Measurements from ENCODE around the gene RFK.

RFK gene

DNA sequence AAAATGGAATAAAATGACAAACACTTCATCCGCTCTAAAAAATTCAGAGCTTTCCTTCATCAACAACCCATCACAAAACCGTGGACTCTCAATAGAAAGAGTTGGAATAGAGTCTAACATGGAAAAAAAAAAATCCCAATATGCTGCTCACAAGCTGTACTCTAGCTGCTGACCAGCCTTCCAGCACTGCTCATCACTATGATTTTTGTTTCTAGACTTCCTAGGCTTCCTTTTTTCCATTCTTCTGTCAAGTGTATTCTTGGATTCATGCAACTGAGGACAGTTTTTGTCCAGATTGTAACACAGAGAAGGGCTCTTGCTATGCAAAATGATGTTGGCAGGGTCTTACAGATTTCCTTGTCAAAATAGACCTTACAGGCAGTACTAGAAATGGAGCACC lies 34.5 kb downstream of the RFK start:
- TF ChIP-seq, protein P1, sequence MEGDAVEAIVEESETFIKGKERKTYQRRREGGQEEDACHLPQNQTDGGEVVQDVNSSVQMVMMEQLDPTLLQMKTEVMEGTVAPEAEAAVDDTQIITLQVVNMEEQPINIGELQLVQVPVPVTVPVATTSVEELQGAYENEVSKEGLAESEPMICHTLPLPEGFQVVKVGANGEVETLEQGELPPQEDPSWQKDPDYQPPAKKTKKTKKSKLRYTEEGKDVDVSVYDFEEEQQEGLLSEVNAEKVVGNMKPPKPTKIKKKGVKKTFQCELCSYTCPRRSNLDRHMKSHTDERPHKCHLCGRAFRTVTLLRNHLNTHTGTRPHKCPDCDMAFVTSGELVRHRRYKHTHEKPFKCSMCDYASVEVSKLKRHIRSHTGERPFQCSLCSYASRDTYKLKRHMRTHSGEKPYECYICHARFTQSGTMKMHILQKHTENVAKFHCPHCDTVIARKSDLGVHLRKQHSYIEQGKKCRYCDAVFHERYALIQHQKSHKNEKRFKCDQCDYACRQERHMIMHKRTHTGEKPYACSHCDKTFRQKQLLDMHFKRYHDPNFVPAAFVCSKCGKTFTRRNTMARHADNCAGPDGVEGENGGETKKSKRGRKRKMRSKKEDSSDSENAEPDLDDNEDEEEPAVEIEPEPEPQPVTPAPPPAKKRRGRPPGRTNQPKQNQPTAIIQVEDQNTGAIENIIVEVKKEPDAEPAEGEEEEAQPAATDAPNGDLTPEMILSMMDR (IDR thresholded peaks at IDR 0.05; ENCODE audit: unreplicated experiment in 3 of 3): no peak
- H3K27me3 Mint-ChIP-seq (ENCODE audit: low read depth): peaks cover 9% of the 10 kb centered on the region
- no peak overlapping the region for H3K4me3 Mint-ChIP-seq
- H3K4me1 Mint-ChIP-seq: no peaks in the 10 kb centered on the region
- no peak overlapping the region for H3K27ac Mint-ChIP-seq
- no peaks in the 10 kb centered on the region for H3K9me3 Mint-ChIP-seq
- no peaks in the 10 kb centered on the region for H3K36me3 Mint-ChIP-seq (ENCODE audit: low read depth)

DNA sequence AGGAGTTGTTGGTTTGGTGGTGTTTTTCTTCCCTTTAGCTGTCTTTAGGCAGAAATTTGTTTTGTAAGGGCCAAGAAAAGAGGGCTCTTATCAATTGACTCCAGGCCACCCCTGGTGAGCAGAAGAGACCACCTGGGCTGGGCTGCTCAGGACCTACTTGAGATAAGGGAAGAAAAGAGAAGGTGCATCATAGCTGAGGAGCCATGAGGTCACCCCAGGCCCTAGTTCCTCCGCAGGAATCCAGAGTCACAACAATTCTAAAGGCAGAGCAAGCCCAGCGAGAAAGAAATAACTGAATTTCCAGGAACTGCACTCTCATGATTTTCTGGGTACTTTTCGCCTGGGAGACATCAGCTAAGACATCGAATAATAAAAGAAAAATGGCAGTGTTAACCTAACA lies 34.9 kb downstream of the RFK start:
- TF ChIP-seq, protein P1 (IDR thresholded peaks at IDR 0.05; ENCODE audit: unreplicated experiment in 3 of 3): no peak
- H3K36me3 Mint-ChIP-seq (ENCODE audit: low read depth): no peaks in the 10 kb centered on the region
- no peaks in the 10 kb centered on the region for H3K4me1 Mint-ChIP-seq
- no peak overlapping the region for H3K27ac Mint-ChIP-seq
- H3K4me3 Mint-ChIP-seq: no peak overlapping the region
- H3K9me3 Mint-ChIP-seq: no peaks in the 10 kb centered on the region
- peaks cover 9% of the 10 kb centered on the region for H3K27me3 Mint-ChIP-seq (ENCODE audit: low read depth)

DNA sequence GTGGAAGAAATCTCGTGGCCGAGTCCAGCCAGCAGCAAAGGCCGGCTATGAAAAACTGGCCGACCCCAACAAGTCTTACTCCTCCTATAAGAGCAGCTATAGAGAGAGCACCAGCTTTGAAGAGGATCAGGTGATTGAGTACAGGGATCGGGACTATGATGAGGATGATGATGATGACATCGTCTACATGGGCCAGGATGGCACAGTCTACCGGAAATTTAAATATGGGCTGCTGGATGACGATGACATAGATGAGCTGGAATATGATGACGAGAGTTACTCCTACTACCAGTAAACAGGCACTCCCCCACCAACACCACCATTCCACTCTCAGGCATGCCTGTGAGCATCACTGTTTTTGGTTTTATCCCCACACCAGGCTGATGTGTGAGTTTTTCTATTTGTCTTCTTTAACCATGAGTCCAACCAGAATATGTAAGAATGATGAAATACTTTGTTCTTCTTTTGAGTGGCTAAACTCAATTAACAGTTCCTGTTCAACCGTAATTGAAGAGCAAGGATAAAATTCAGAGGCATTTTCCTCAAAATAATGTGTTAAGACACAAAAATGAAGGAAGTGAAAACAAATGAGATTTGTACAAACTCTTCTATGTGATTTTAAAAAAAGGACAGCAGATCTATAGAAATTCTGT lies 35.5 kb downstream of the RFK start:
- TF ChIP-seq, protein P1 (IDR thresholded peaks at IDR 0.05; ENCODE audit: unreplicated experiment in 3 of 3): no peak
- no peak overlapping the region for H3K4me3 Mint-ChIP-seq
- H3K9me3 Mint-ChIP-seq: no peaks in the 10 kb centered on the region
- H3K27me3 Mint-ChIP-seq (ENCODE audit: low read depth): peaks cover 9% of the 10 kb centered on the region
- H3K4me1 Mint-ChIP-seq: no peaks in the 10 kb centered on the region
- no peaks in the 10 kb centered on the region for H3K36me3 Mint-ChIP-seq (ENCODE audit: low read depth)
- H3K27ac Mint-ChIP-seq: no peak overlapping the region

DNA sequence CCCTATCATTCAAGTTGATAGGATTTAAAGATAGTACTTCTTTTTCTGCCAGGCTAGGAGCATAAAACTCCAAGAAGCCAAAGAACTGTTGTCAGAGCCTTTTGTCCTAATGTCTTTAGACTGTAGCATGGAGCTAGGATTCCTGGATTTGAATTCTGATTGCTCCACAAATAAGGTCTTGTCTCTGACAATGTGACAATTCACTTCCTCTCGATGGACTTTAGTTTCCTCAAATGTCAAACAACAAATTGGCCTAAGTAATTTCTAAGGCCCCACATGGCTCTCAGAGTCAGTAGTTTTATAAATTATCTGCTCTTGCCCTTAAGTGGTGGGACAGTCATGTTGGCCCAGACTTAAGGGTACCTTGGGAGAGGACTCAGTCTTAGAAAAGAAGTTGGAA lies 36.7 kb downstream of the RFK start:
- TF ChIP-seq, protein P1 (IDR thresholded peaks at IDR 0.05; ENCODE audit: unreplicated experiment in 3 of 3): no peak
- no peaks in the 10 kb centered on the region for H3K4me1 Mint-ChIP-seq
- no peak overlapping the region for H3K27ac Mint-ChIP-seq
- no peaks in the 10 kb centered on the region for H3K9me3 Mint-ChIP-seq
- no peak overlapping the region for H3K4me3 Mint-ChIP-seq
- peaks cover 6% of the 10 kb centered on the region for H3K27me3 Mint-ChIP-seq (ENCODE audit: low read depth)
- H3K36me3 Mint-ChIP-seq (ENCODE audit: low read depth): no peaks in the 10 kb centered on the region

DNA sequence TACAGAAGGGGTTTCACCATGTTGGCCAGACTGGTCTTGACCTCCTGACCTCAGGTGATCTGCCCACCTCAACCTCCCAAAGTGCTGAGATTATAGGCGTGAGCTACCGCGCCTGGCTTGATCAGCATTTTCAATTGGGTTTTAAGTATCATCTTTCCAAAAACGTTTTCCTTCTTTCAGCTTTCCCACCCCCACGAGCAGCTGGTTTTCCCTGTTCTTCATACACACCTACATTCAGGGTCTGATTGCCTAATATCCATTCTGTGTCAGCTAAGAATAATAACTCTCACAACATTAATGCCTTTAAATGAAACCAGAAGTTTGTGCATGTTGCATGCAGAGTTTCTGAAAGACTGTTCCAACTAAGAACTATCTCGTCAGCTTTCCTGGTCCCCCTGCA lies 38.3 kb downstream of the RFK start:
- Mint-ChIP-seq H3K4me1 (no peaks in the 10 kb centered on the region), H3K27ac (no peak overlapping the region), H3K36me3 (ENCODE audit: low read depth) (no peaks in the 10 kb centered on the region), H3K27me3 (ENCODE audit: low read depth) (peaks cover 3% of the 10 kb centered on the region), H3K4me3 (no peak overlapping the region), H3K9me3 (no peaks in the 10 kb centered on the region)
- TF ChIP-seq, protein P1 (IDR thresholded peaks at IDR 0.05; ENCODE audit: unreplicated experiment in 3 of 3): no peak

DNA sequence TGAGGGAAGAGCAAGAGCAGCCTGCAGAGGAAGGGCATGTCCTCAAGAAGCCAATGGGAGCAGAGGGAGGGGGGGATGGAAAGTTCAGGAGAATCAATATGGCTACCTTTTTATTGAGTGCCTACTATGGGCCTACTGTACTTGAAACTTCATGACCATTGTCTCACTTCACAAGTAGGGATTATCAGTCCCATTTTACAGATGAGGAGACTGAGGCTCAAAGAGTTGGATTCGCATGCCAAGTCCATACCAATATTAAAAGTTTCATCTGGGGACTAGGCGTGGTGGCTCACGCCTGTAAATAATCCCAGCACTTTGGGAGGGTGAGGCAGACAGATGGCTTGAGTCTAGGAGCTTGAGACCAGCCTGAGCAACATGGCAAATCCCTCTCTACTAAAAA lies 40.0 kb downstream of the RFK start:
- TF ChIP-seq, protein P1 (IDR thresholded peaks at IDR 0.05; ENCODE audit: unreplicated experiment in 3 of 3): no peak
- no peaks in the 10 kb centered on the region for H3K4me1 Mint-ChIP-seq
- H3K27me3 Mint-ChIP-seq (ENCODE audit: low read depth): peaks cover 3% of the 10 kb centered on the region
- H3K27ac Mint-ChIP-seq: no peak overlapping the region
- no peak overlapping the region for H3K4me3 Mint-ChIP-seq
- no peaks in the 10 kb centered on the region for H3K9me3 Mint-ChIP-seq
- H3K36me3 Mint-ChIP-seq (ENCODE audit: low read depth): no peaks in the 10 kb centered on the region

Data from nephron (organoid).